ENCODE results near the gene TRERF1.

Gene TRERF1

GRCh38 chr6:42185597-42185996 is 266.1 kb downstream of the TRERF1 start:
- no peak for TF ChIP-seq CTCF (IDR thresholded peaks at IDR 0.05; ENCODE audit: low read depth, low read length, missing control alignments)
- no peak for DNase-seq (ENCODE audit: low read depth)
- H3K4me3 ChIP-seq (ENCODE audit: low read depth, low read length): no peak overlapping the region
- in situ Hi-C loops (cut with HindIII; ENCODE audit: low sequenced_read_pairs): no loop called here

- in situ Hi-C loops (cut with HindIII; ENCODE audit: low sequenced_read_pairs): no loop called here
- DNase-seq (ENCODE audit: low read depth): no peak
- no peak overlapping the region for H3K4me3 ChIP-seq (ENCODE audit: low read depth, low read length)
- TF ChIP-seq CTCF (IDR thresholded peaks at IDR 0.05; ENCODE audit: low read depth, low read length, missing control alignments): no peak
Observed at GRCh38 chr6:42184475-42184874, 267.3 kb downstream of the TRERF1 start.

GRCh38 chr6:42182101-42182500 is 269.6 kb downstream of the TRERF1 start:
- no peak for DNase-seq (ENCODE audit: low read depth)
- no peak overlapping the region for H3K4me3 ChIP-seq (ENCODE audit: low read depth, low read length)
- in situ Hi-C loops (cut with HindIII; ENCODE audit: low sequenced_read_pairs): no loop called here
- TF ChIP-seq CTCF (IDR thresholded peaks at IDR 0.05; ENCODE audit: low read depth, low read length, missing control alignments): no peak

GRCh38 chr6:42179945-42180313 is 271.8 kb downstream of the TRERF1 start:
- TF ChIP-seq CTCF (IDR thresholded peaks at IDR 0.05; ENCODE audit: low read depth, low read length, missing control alignments): no peak
- in situ Hi-C loops (cut with HindIII; ENCODE audit: low sequenced_read_pairs): no loop called here
- no peak for DNase-seq (ENCODE audit: low read depth)
- no peak overlapping the region for H3K4me3 ChIP-seq (ENCODE audit: low read depth, low read length)

GRCh38 chr6:42179261-42179944 is 272.3 kb downstream of the TRERF1 start:
- H3K4me3 ChIP-seq (ENCODE audit: low read depth, low read length): no peak overlapping the region
- in situ Hi-C loops (cut with HindIII; ENCODE audit: low sequenced_read_pairs): no loop called here
- no peak for TF ChIP-seq CTCF (IDR thresholded peaks at IDR 0.05; ENCODE audit: low read depth, low read length, missing control alignments)
- no peak for DNase-seq (ENCODE audit: low read depth)

GRCh38 chr6:42177514-42178364 is 274.0 kb downstream of the TRERF1 start:
- H3K4me3 ChIP-seq (ENCODE audit: low read depth, low read length): peak overlapping the region; percentile 19

More at GRCh38 chr6:42177514-42178364, 274.0 kb downstream of the TRERF1 start:
- no peak for DNase-seq (ENCODE audit: low read depth)
- in situ Hi-C loops (cut with HindIII; ENCODE audit: low sequenced_read_pairs): no loop called here
- no peak for TF ChIP-seq CTCF (IDR thresholded peaks at IDR 0.05; ENCODE audit: low read depth, low read length, missing control alignments)
